ENCODE data around the gene PIBF1. TPM values are rescaled to one million over a fixed set of nuclear protein-coding genes. Genes with fewer than 3 reads are reported as not detected.
"Not testable (repeated sequence)": the region's sequence is repeated elsewhere in the genome, so short reads cannot be mapped to it uniquely, and the experiment has no call there.

PIBF1 gene
- total RNA-seq, 2 experiments from 2014 or later: 24.3 to 24.7 TPM

DNA sequence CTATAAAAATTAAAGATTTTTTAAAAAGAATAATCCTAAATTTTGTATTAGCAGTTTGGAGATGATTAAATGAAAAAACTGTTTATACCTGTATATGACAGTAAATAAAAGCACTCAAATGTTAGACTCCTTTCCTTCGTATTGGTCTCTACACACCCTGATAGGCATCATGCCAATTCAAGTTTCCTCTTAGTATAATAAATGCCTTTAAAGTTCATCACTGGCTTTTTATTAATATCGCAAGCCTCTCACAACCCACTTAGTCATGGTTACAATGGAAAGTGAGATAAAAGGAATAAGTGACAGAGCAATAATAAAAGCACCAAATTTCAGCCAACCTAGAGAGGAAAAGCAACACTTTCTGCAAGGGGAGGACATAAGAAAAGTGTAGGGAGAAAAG is 102.2 kb downstream of the PIBF1 start:
- H3K9me3 Mint-ChIP-seq: no peaks in the 10 kb centered on the region
- ChIA-PET POLR2A (no interaction called here), CTCF (no interaction called here)
- no peak overlapping the region for H3K4me3 Mint-ChIP-seq
- H3K27me3 Mint-ChIP-seq: no peaks in the 10 kb centered on the region
- H3K36me3 Mint-ChIP-seq: peaks cover 14% of the 10 kb centered on the region
- H3K27ac Mint-ChIP-seq: no peak overlapping the region
- DNase-seq: no peak
- H3K4me1 Mint-ChIP-seq (ENCODE audit: low read depth): no peaks in the 10 kb centered on the region
- intact Hi-C loops (cut with micrococcal nuclease): no loop called here

- intact Hi-C loops (cut with micrococcal nuclease): no loop called here
- CTCF ChIA-PET: no interaction called here
These were observed 104.5 kb downstream of the PIBF1 start for GRCh38 chr13:72886272-72887067.

GRCh38 chr13:72889495-72889894 is 107.6 kb downstream of the PIBF1 start:
- DNase-seq: no peak
- ChIA-PET CTCF (no interaction called here), POLR2A (interaction anchor here (0.6 kb wide), 1 partner anchor 986 kb away, joined by 3 read pairs; no protein-coding TSS in a partner anchor)
- Mint-ChIP-seq H3K27ac (no peak overlapping the region), H3K4me1 (ENCODE audit: low read depth) (peaks cover 8% of the 10 kb centered on the region), H3K36me3 (peaks cover 2% of the 10 kb centered on the region), H3K27me3 (no peaks in the 10 kb centered on the region), H3K9me3 (no peaks in the 10 kb centered on the region), H3K4me3 (no peak overlapping the region)
- intact Hi-C loops (cut with micrococcal nuclease): no loop called here

More at GRCh38 chr13:72886272-72887067, 104.5 kb downstream of the PIBF1 start:
- Mint-ChIP-seq H3K27me3 (no peaks in the 10 kb centered on the region), H3K9me3 (no peaks in the 10 kb centered on the region), H3K36me3 (peaks cover 4% of the 10 kb centered on the region), H3K4me1 (ENCODE audit: low read depth) (peaks cover 8% of the 10 kb centered on the region), H3K27ac (no peak overlapping the region), H3K4me3 (no peak overlapping the region)
- POLR2A ChIA-PET: no interaction called here
- DNase-seq: no peak

DNA sequence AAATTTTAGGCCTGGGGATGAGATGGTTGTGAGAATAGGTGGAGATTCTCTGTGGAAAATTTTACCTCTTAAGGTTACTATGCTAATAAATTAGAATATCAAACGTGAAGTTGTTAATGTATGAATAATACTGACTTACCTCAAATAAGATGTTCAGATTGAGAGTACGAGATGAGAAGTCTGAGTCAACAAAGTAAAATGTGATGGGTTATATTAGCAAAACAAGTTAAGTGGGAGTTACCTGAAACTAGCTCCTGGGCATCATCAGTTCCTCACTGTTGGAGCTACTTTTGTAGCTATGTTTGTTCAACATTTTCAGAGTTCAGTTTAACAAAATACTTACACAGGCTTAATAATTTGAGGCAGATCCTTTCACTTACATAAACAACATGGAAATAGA is 108.6 kb downstream of the PIBF1 start:
- intact Hi-C loops (cut with micrococcal nuclease): no loop called here
- H3K27ac Mint-ChIP-seq: no peak overlapping the region
- no peaks in the 10 kb centered on the region for H3K27me3 Mint-ChIP-seq
- DNase-seq: no peak
- H3K4me3 Mint-ChIP-seq: no peak overlapping the region
- ChIA-PET CTCF (interaction anchor here (0.6 kb wide), 1 partner anchor 133 kb away, joined by 3 read pairs; no protein-coding TSS in a partner anchor), POLR2A (no interaction called here)
- peaks cover 6% of the 10 kb centered on the region for H3K36me3 Mint-ChIP-seq
- H3K9me3 Mint-ChIP-seq: no peaks in the 10 kb centered on the region
- H3K4me1 Mint-ChIP-seq (ENCODE audit: low read depth): peaks cover 8% of the 10 kb centered on the region

DNA sequence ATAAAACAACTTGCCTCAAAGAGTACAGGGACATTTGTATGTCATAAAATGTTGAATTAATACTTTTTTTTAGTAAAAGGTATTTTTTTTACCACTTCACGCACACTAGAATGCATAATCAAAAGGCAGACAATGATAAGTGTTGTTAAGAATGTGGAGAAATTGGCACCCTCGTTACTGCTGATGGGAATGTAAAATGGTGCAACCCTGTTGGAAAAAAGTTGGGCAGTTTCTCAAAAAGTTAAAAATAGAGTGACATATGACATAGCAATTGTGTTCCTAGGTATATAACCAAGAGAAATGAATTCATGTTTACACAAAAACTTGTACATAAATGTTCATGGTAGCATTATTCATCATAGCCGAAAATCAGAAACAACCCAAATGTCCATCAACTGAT is 109.5 kb downstream of the PIBF1 start:
- Mint-ChIP-seq H3K4me3 (no peak overlapping the region), H3K27ac (no peak overlapping the region), H3K4me1 (ENCODE audit: low read depth) (peaks cover 8% of the 10 kb centered on the region), H3K36me3 (peaks cover 15% of the 10 kb centered on the region), H3K27me3 (no peaks in the 10 kb centered on the region), H3K9me3 (no peaks in the 10 kb centered on the region)
- CTCF ChIA-PET: no interaction called here
- DNase-seq: no peak
- intact Hi-C loops (cut with micrococcal nuclease): no loop called here
- POLR2A ChIA-PET: no interaction called here

GRCh38 chr13:72896869-72897268 is 114.9 kb downstream of the PIBF1 start:
- ChIA-PET CTCF (no interaction called here), POLR2A (no interaction called here)
- no peak overlapping the region for H3K4me3 Mint-ChIP-seq
- peaks cover 27% of the 10 kb centered on the region for H3K36me3 Mint-ChIP-seq
- intact Hi-C loops (cut with micrococcal nuclease): no loop called here
- DNase-seq: no peak
- H3K27me3 Mint-ChIP-seq: no peaks in the 10 kb centered on the region
- no peaks in the 10 kb centered on the region for H3K4me1 Mint-ChIP-seq (ENCODE audit: low read depth)
- no peak overlapping the region for H3K27ac Mint-ChIP-seq
- peaks cover 4% of the 10 kb centered on the region for H3K9me3 Mint-ChIP-seq

DNA sequence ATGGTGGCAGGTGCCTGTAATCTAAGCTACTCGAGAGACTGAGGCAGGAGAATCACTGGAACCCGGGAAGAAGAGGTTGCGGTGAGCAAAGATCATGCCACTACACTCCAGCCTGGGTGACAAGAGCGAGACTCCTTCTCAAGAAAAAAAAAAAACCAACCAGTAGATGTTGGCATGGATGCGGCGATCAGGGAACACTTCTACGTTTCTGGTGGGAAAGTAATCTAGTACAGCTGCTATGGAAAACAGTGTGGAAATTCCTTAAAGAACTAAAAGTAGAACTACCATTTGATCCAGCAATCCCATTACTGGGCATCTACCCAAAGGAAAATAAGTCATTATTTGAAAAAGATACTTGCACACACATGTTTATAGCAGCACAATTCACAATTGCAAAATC is 119.6 kb downstream of the PIBF1 start:
- DNase-seq; H3K27ac Mint-ChIP-seq; intact Hi-C loops (cut with micrococcal nuclease); H3K27me3 Mint-ChIP-seq; CTCF ChIA-PET; H3K9me3 Mint-ChIP-seq; H3K4me1 Mint-ChIP-seq (ENCODE audit: low read depth); H3K4me3 Mint-ChIP-seq: not testable (repeated sequence)
- H3K36me3 Mint-ChIP-seq: peaks cover 15% of the 10 kb centered on the region
- POLR2A ChIA-PET: interaction anchor here (0.6 kb wide), 1 partner anchor 131 kb away, joined by 3 read pairs; no protein-coding TSS in a partner anchor

- Mint-ChIP-seq H3K36me3 (peaks cover 33% of the 10 kb centered on the region), H3K27me3 (no peaks in the 10 kb centered on the region), H3K4me3 (no peak overlapping the region), H3K27ac (no peak overlapping the region), H3K9me3 (no peaks in the 10 kb centered on the region), H3K4me1 (ENCODE audit: low read depth) (no peaks in the 10 kb centered on the region)
- POLR2A ChIA-PET: no interaction called here
- no peak for DNase-seq
- CTCF ChIA-PET: no interaction called here
- intact Hi-C loops (cut with micrococcal nuclease): no loop called here
These were observed 126.5 kb downstream of the PIBF1 start for GRCh38 chr13:72908416-72908815.

DNA sequence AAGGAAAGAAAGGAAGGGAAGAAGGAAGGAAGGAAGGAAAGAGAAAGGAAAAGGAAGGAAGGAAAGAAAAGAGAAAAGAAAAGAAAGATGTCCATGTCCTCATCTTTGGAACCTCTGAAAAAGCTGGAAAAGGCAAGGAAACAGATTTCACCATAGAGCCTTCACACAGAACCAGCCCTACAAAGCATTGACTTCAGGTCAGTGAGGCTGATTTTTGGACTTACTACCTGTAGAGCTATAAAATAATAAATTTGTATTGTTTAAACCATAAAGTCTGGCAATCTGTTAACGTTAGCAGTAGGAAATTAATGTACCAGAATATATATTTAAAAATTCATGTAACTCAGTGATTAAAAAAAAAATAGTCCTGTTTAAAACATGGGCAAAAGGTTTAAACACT is 130.0 kb downstream of the PIBF1 start:
- Mint-ChIP-seq H3K4me3 (no peak overlapping the region), H3K36me3 (peaks cover 33% of the 10 kb centered on the region)
- CTCF ChIA-PET: interaction anchor here (1.2 kb wide), 1 partner anchor 147 kb away, joined by 3 read pairs; no protein-coding TSS in a partner anchor

GRCh38 chr13:72920097-72920496 is 138.2 kb downstream of the PIBF1 start:
- Mint-ChIP-seq H3K9me3 (no peaks in the 10 kb centered on the region), H3K27ac (no peak overlapping the region), H3K27me3 (no peaks in the 10 kb centered on the region), H3K36me3 (peaks cover 29% of the 10 kb centered on the region), H3K4me3 (no peak overlapping the region), H3K4me1 (ENCODE audit: low read depth) (peaks cover 3% of the 10 kb centered on the region)
- intact Hi-C loops (cut with micrococcal nuclease): no loop called here
- ChIA-PET CTCF (no interaction called here), POLR2A (no interaction called here)
- DNase-seq: no peak

More for the DNA sequence above, 130.0 kb downstream of the PIBF1 start:
- no peaks in the 10 kb centered on the region for H3K27me3 Mint-ChIP-seq
- no peak overlapping the region for H3K27ac Mint-ChIP-seq
- intact Hi-C loops (cut with micrococcal nuclease): no loop called here
- POLR2A ChIA-PET: no interaction called here
- no peaks in the 10 kb centered on the region for H3K9me3 Mint-ChIP-seq
- DNase-seq: no peak
- no peaks in the 10 kb centered on the region for H3K4me1 Mint-ChIP-seq (ENCODE audit: low read depth)

- no peak for DNase-seq
- ChIA-PET CTCF (no interaction called here), POLR2A (no interaction called here)
- H3K27ac Mint-ChIP-seq: no peak overlapping the region
- no peak overlapping the region for H3K4me3 Mint-ChIP-seq
- peaks cover 40% of the 10 kb centered on the region for H3K36me3 Mint-ChIP-seq
- no peaks in the 10 kb centered on the region for H3K9me3 Mint-ChIP-seq
- no peaks in the 10 kb centered on the region for H3K4me1 Mint-ChIP-seq (ENCODE audit: low read depth)
- H3K27me3 Mint-ChIP-seq: no peaks in the 10 kb centered on the region
- intact Hi-C loops (cut with micrococcal nuclease): no loop called here
These were observed 149.4 kb downstream of the PIBF1 start for GRCh38 chr13:72931311-72931710.

GRCh38 chr13:72932250-72932649 is 150.3 kb downstream of the PIBF1 start:
- ChIA-PET POLR2A (no interaction called here), CTCF (no interaction called here)
- H3K27me3 Mint-ChIP-seq: no peaks in the 10 kb centered on the region
- DNase-seq: no peak
- no peaks in the 10 kb centered on the region for H3K9me3 Mint-ChIP-seq
- no peaks in the 10 kb centered on the region for H3K4me1 Mint-ChIP-seq (ENCODE audit: low read depth)
- no peak overlapping the region for H3K27ac Mint-ChIP-seq
- no peak overlapping the region for H3K4me3 Mint-ChIP-seq
- intact Hi-C loops (cut with micrococcal nuclease): no loop called here
- peaks cover 39% of the 10 kb centered on the region for H3K36me3 Mint-ChIP-seq

GRCh38 chr13:72946267-72946666 is 164.3 kb downstream of the PIBF1 start:
- POLR2A ChIA-PET; DNase-seq; H3K4me1 Mint-ChIP-seq (ENCODE audit: low read depth); H3K27me3 Mint-ChIP-seq; H3K4me3 Mint-ChIP-seq; H3K27ac Mint-ChIP-seq; H3K9me3 Mint-ChIP-seq; intact Hi-C loops (cut with micrococcal nuclease): not testable (repeated sequence)
- peaks cover 42% of the 10 kb centered on the region for H3K36me3 Mint-ChIP-seq
- CTCF ChIA-PET: interaction anchor here (0.8 kb wide), 1 partner anchor 11 kb away, joined by 4 read pairs; no protein-coding TSS in a partner anchor

Data from activated CD4-positive, alpha-beta memory T cell treated with anti-CD3 and anti-CD28 coated beads for 36 hours (primary cell).